ENCODE measurements around the gene PAM.
"Not testable (repeated sequence)": the region's sequence is repeated elsewhere in the genome, so short reads cannot be mapped to it uniquely, and the experiment has no call there.

PAM gene

GRCh38 chr5:102946971-102947370, 191.9 kb downstream of the PAM start:
- DNase-seq = no peak

GRCh38 chr5:102955488-102955887, 200.4 kb downstream of the PAM start:
- DNase-seq = no peak

GRCh38 chr5:102956599-102956998, 201.5 kb downstream of the PAM start:
- no peak for DNase-seq

- DNase-seq = no peak
These were observed 202.0 kb downstream of the PAM start for GRCh38 chr5:102957141-102957540.

GRCh38 chr5:102958481-102959011, 203.4 kb downstream of the PAM start:
- no peak for DNase-seq

- no peak for DNase-seq
These were observed 203.9 kb downstream of the PAM start for GRCh38 chr5:102959055-102959454.

GRCh38 chr5:102961671-102962070, 206.6 kb downstream of the PAM start:
- DNase-seq = no peak

GRCh38 chr5:102965653-102966052, 210.5 kb downstream of the PAM start:
- no peak for DNase-seq

GRCh38 chr5:102969641-102970040, 214.5 kb downstream of the PAM start:
- DNase-seq = no peak

GRCh38 chr5:102971676-102972293, 216.7 kb downstream of the PAM start:
- DNase-seq = no peak

GRCh38 chr5:102974177-102974576, 219.1 kb downstream of the PAM start:
- no peak for DNase-seq

GRCh38 chr5:102975045-102975444, 219.9 kb downstream of the PAM start:
- DNase-seq = no peak

- DNase-seq = no peak
These were observed 220.5 kb downstream of the PAM start for GRCh38 chr5:102975457-102976182.

- no peak for DNase-seq
These were observed 227.0 kb downstream of the PAM start for GRCh38 chr5:102981957-102982635.

GRCh38 chr5:102986074-102986473, 231.0 kb downstream of the PAM start:
- no peak for DNase-seq

GRCh38 chr5:102988459-102988858, 233.4 kb downstream of the PAM start:
- no peak for DNase-seq

GRCh38 chr5:102991802-102992201, 236.7 kb downstream of the PAM start:
- DNase-seq = no peak

- DNase-seq = no peak
These were observed 241.0 kb downstream of the PAM start for GRCh38 chr5:102996011-102996575.

GRCh38 chr5:102998224-102998623, 243.1 kb downstream of the PAM start:
- no peak for DNase-seq

GRCh38 chr5:102999191-102999590, 244.1 kb downstream of the PAM start:
- no peak for DNase-seq

- not testable (repeated sequence) for DNase-seq
These were observed 244.5 kb downstream of the PAM start for GRCh38 chr5:102999621-103000020.

GRCh38 chr5:103000089-103000488, 245.0 kb downstream of the PAM start:
- no peak for DNase-seq

- DNase-seq = no peak
These were observed 248.8 kb downstream of the PAM start for GRCh38 chr5:103003872-103004271.

- no peak for DNase-seq
These were observed 250.2 kb downstream of the PAM start for GRCh38 chr5:103005276-103005675.

All from stimulated activated CD4-positive, alpha-beta T cell treated with anti-CD3 and anti-CD28 coated beads, Interleukin-2, amount 100 ng/mL, for 48 hours (primary cell).